Hepatocyte (in vitro differentiated cells): ENCODE data around the gene RANGRF. TPM values are rescaled to one million over a fixed set of nuclear protein-coding genes. Genes with fewer than 3 reads are reported as not detected.

Experiments used
- DNase-seq: peaks from one replicate; pipeline ENCODE4 v3.0.0-alpha.2; 2016; ENCODE audit warnings: low spot score
- H2AFZ ChIP-seq: fragments of 200-600 bp; sonication (generic); 2 replicates; pipeline ENCODE4 v1.6.0; 2016; ENCODE audit warnings: antibody characterized with exemption, mild to moderate bottlenecking
- H3K27ac ChIP-seq: fragments of 200-600 bp; sonication (generic); 2 replicates; pipeline ENCODE4 v1.5.1; 2016; ENCODE audit warnings: mild to moderate bottlenecking
- H3K27me3 ChIP-seq: fragments of 200-600 bp; sonication (generic); 2 replicates; pipeline ENCODE4 v1.6.1; 2016
- H3K36me3 ChIP-seq: fragments of 200-600 bp; sonication (generic); replicated peaks from 2 replicates; pipeline ENCODE4 v1.5.1; 2016; ENCODE audit warnings: low read depth; ENCODE audit not compliant: insufficient read depth
- H3K4me1 ChIP-seq: fragments of 200-600 bp; sonication (generic); 2 replicates; pipeline ENCODE4 v1.5.1; 2016; ENCODE audit warnings: mild to moderate bottlenecking, moderate library complexity; ENCODE audit not compliant: insufficient read depth
- H3K4me2 ChIP-seq: fragments of 200-600 bp; sonication (generic); 2 replicates; pipeline ENCODE4 v1.6.0; 2016
- H3K4me3 ChIP-seq: fragments of 200-600 bp; sonication (generic); 2 replicates; pipeline ENCODE4 v1.5.1; 2016; ENCODE audit warnings: mild to moderate bottlenecking
- H3K79me2 ChIP-seq: fragments of 200-600 bp; sonication (generic); 2 replicates; pipeline ENCODE4 v1.6.0; 2017; ENCODE audit warnings: mild to moderate bottlenecking
- H3K9me2 ChIP-seq: fragments of 200-600 bp; sonication (generic); replicated peaks from 2 replicates; pipeline ENCODE4 v1.6.0; 2017; ENCODE audit warnings: mild to moderate bottlenecking; ENCODE audit not compliant: insufficient read depth
- H3K9me3 ChIP-seq: fragments of 200-600 bp; sonication (generic); 2 replicates; pipeline ENCODE4 v1.5.1; 2016; ENCODE audit warnings: low read depth, mild to moderate bottlenecking
- H4K20me1 ChIP-seq: fragments of 200-600 bp; sonication (generic); 2 replicates; pipeline ENCODE4 v1.6.0; 2016; ENCODE audit warnings: mild to moderate bottlenecking; ENCODE audit not compliant: insufficient read depth, poor library complexity, severe bottlenecking
- CTCF ChIP-seq: fragments of 200-600 bp; sonication (generic); IDR thresholded peaks from 2 replicates; pipeline ENCODE4 v1.5.1; 2016; ENCODE audit warnings: antibody characterized with exemption, mild to moderate bottlenecking; ENCODE audit not compliant: poor library complexity
- EZH2 ChIP-seq: fragments of 200-600 bp; sonication (generic); IDR thresholded peaks from 2 replicates; pipeline ENCODE4 v1.6.1; 2016; ENCODE audit warnings: antibody characterized with exemption, mild to moderate bottlenecking, borderline replicate concordance
- EZH2phosphoT487 ChIP-seq: fragments of 200-600 bp; sonication (generic); IDR thresholded peaks from one replicate; pipeline ENCODE4 v1.6.1; 2018; ENCODE audit warnings: antibody characterized with exemption, mild to moderate bottlenecking, low read depth, moderate library complexity; ENCODE audit not compliant: unreplicated experiment, severe bottlenecking
- WGBS: methylation state at CpG from one replicate; pipeline ENCODE4 v1.1.6; 2016; ENCODE audit warnings: low lambda C conversion rate; ENCODE audit errors: missing lambda C conversion rate; 5-methylcytosine and 5-hydroxymethylcytosine counted together
- polyA plus RNA-seq: library from polyadenylated mRNA; unstranded; fragments of >200 nt; fragmentation: Nextera tagmentation; extraction: Ambion mirVana; gene quantifications from 2 replicates; pipeline ENCODE4 v1.2.1, GENCODE V29; 2016
- total RNA-seq: library from RNA; depleted of rRNA; stranded (reverse); fragments of >200 nt; gene quantifications from 2 replicates; pipeline ENCODE4 v1.2.3, GENCODE V29; 2014

Gene RANGRF
- total and polyA plus RNA-seq, 2 experiments from 2014 or later = 7.9 to 41.9 TPM

- Histone ChIP-seq H3K79me2 (peaks cover 4% of the 10 kb centered on the region), H4K20me1 (no peaks in the 10 kb centered on the region), H3K4me2 (peak overlapping the region; percentile 85), H3K27me3 (no peaks in the 10 kb centered on the region), H3K9me2 (no peaks in the 10 kb centered on the region), H2AFZ (peak overlapping the region; percentile 98), H3K9me3 (no peaks in the 10 kb centered on the region), H3K36me3 (no peaks in the 10 kb centered on the region), H3K27ac (peak overlapping the region; percentile 93), H3K4me1 (peaks cover 10% of the 10 kb centered on the region), H3K4me3 (peak overlapping the region; percentile 97)
- TF ChIP-seq EZH2 (no peak), EZH2phosphoT487 (no peak), CTCF (no peak)
- 7% methylated on average over 14 of the region's 17 CpGs for WGBS
- DNase-seq = no peak
Observed at GRCh38 chr17:8289103-8289397, 580 bp downstream of the RANGRF start.

GRCh38 chr17:8290043-8290442 lies 1.6 kb downstream of the RANGRF start:
- Histone ChIP-seq H3K4me2 (peak overlapping the region; percentile 85), H3K4me3 (no peak overlapping the region), H3K27me3 (no peaks in the 10 kb centered on the region), H3K9me3 (no peaks in the 10 kb centered on the region), H3K4me1 (peaks cover 16% of the 10 kb centered on the region), H4K20me1 (no peaks in the 10 kb centered on the region), H3K79me2 (peaks cover 4% of the 10 kb centered on the region), H2AFZ (no peak overlapping the region), H3K36me3 (no peaks in the 10 kb centered on the region), H3K27ac (no peak overlapping the region), H3K9me2 (no peaks in the 10 kb centered on the region)
- WGBS = 71% methylated on average over 3 of the region's 3 CpGs
- TF ChIP-seq EZH2phosphoT487 = no peak
- no peak for TF ChIP-seq EZH2
- no peak for TF ChIP-seq CTCF
- DNase-seq = no peak

DNA sequence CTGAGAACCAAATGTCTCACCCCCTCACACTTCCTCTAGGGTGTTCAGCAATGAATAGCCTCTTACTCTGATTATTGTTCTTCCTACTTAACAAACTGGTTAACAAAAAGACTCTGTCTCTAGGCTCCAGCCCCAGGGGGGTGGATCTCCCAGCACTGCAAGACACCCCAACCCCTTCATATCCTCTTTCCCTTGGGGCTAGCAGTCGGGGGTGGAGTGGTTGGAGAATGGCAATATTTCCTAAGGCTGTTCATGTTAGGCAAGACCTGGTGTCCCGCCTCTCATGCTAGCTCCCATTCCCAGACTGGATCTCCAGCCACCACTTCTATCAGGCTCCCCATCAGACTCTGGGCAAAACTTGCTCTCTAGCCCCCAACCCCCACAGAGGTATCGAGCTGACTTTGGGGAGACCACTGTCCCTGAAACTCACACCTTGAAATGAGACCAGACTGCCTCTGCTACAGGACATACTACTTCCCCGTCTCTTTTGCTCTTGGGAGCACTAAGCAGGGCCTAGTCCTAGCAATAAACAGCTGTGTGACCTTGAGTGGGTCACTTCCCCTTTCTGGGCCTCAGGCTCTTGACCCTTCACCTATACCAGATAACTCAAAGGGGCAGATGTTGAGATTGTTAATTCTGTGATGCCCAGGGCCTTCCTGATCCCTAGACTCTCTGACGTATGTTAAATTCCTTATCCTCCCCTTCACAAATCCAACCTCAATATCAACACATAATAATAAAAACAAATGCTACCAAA lies 4.3 kb downstream of the RANGRF start:
- 90% methylated on average over 5 of the region's 5 CpGs for WGBS

More for the DNA sequence above, 4.3 kb downstream of the RANGRF start:
- no peak overlapping the region for H3K4me2 ChIP-seq
- no peak overlapping the region for H3K27ac ChIP-seq
- peaks cover 13% of the 10 kb centered on the region for H3K4me1 ChIP-seq
- no peaks in the 10 kb centered on the region for H3K27me3 ChIP-seq
- H3K9me2 ChIP-seq = no peaks in the 10 kb centered on the region
- peaks cover 4% of the 10 kb centered on the region for H3K79me2 ChIP-seq
- no peaks in the 10 kb centered on the region for H3K36me3 ChIP-seq
- no peak overlapping the region for H2AFZ ChIP-seq
- DNase-seq = no peak
- TF ChIP-seq EZH2 = no peak
- TF ChIP-seq CTCF = no peak
- no peak for TF ChIP-seq EZH2phosphoT487
- no peaks in the 10 kb centered on the region for H3K9me3 ChIP-seq
- H4K20me1 ChIP-seq = no peaks in the 10 kb centered on the region
- H3K4me3 ChIP-seq = no peak overlapping the region
